T-cell (primary cell): ENCODE data around the gene SYT15. TPM values are rescaled to one million over a fixed set of nuclear protein-coding genes. Genes with fewer than 3 reads are reported as not detected.

Source experiments
- ATAC-seq, 4 experiments: fragments of 200-7000 bp in 3 of 4; fragments of 150-1000 bp in 1 of 4; cut with Tn5 transposase; replicated peaks in 1 of 4; 1 replicate in 3 of 4; 2 replicates in 1 of 4; pipeline ENCODE4 v1.10.0; 2021; ENCODE audit warnings: moderate library complexity in 3 of 4, mild to moderate bottlenecking in 2 of 4, moderate number of reproducible peaks in 1 of 4
- CTCF ChIA-PET, 2 donors: fragments of 300-600 bp; sonication (Branson Sonifier 250); formaldehyde crosslinking; loops; one replicate each; lab custom pipeline; 2022; ENCODE audit warnings: antibody characterized with exemption in 2 of 2; lab: Charles Lee
- POLR2A ChIA-PET, 2 donors: fragments of 300-600 bp; sonication (Branson Sonifier 250); formaldehyde crosslinking; loops; one replicate each; lab custom pipeline; 2022; ENCODE audit warnings: antibody characterized with exemption in 2 of 2; lab: Charles Lee
- DNase-seq, 35 experiments: peaks; one replicate each; pipeline versions ENCODE4 v3.0.0 to v3.0.0-alpha.2; 2013 to 2023
- H3K27ac ChIP-seq: one replicate; pipeline ENCODE4 v1.5.1; 2013; ENCODE audit warnings: low read length
- H3K27me3 ChIP-seq, 2 experiments: replicated peaks in 1 of 2; 1 replicate in 1 of 2; 2 replicates in 1 of 2; pipeline versions ENCODE4 v1.6.1 to v1.7.0; 2013; ENCODE audit warnings: low read length in 1 of 2, mixed read lengths in 1 of 2; ENCODE audit not compliant: control insufficient read depth in 2 of 2, insufficient read depth in 2 of 2; ENCODE audit errors: extremely low read depth in 1 of 2
- H3K36me3 ChIP-seq, 2 donors: 1 replicate in 1 of 2; 2 replicates in 1 of 2; pipeline versions ENCODE4 v1.6.1 to v1.7.0; 2013; ENCODE audit warnings: low read length in 1 of 2; ENCODE audit not compliant: control insufficient read depth in 2 of 2, insufficient read depth in 1 of 2; ENCODE audit errors: extremely low read depth in 1 of 2
- H3K4me1 ChIP-seq, 2 experiments: 1 replicate in 1 of 2; 2 replicates in 1 of 2; pipeline versions ENCODE4 v1.6.1 to v1.7.0; 2013; ENCODE audit warnings: low read length in 2 of 2, mixed read lengths in 1 of 2; ENCODE audit not compliant: insufficient read depth in 2 of 2, control insufficient read depth in 1 of 2; ENCODE audit errors: extremely low read depth in 1 of 2
- H3K4me3 ChIP-seq, 2 donors: 1 replicate in 1 of 2; 2 replicates in 1 of 2; pipeline versions ENCODE4 v1.5.1 to v1.7.0; 2013; ENCODE audit warnings: mild to moderate bottlenecking in 2 of 2, low read length in 1 of 2, moderate library complexity in 1 of 2; ENCODE audit not compliant: control insufficient read depth in 1 of 2; ENCODE audit errors: extremely low read depth in 1 of 2
- H3K9me3 ChIP-seq: 2 replicates; pipeline ENCODE4 v1.7.0; 2013
- H3K27ac Mint-ChIP-seq, 2 donors: one replicate each; pipeline ENCODE4 v1.8.0; 2020 to 2021; ENCODE audit warnings: mild to moderate bottlenecking in 2 of 2, mixed read lengths in 2 of 2
- H3K27me3 Mint-ChIP-seq, 2 donors: one replicate each; pipeline ENCODE4 v1.8.0; 2021 to 2022; ENCODE audit warnings: mixed read lengths in 2 of 2
- H3K36me3 Mint-ChIP-seq: one replicate; pipeline ENCODE4 v1.8.0; 2021; ENCODE audit warnings: mixed read lengths
- H3K4me1 Mint-ChIP-seq, 3 donors: one replicate each; pipeline ENCODE4 v1.8.0; 2020 to 2022; ENCODE audit warnings: mixed read lengths in 3 of 3, mild to moderate bottlenecking in 1 of 3
- H3K4me3 Mint-ChIP-seq, 3 donors: one replicate each; pipeline ENCODE4 v1.8.0; 2020 to 2022; ENCODE audit warnings: mild to moderate bottlenecking in 3 of 3, mixed read lengths in 3 of 3, moderate library complexity in 3 of 3
- H3K9me3 Mint-ChIP-seq, 3 donors: one replicate each; pipeline ENCODE4 v1.8.0; 2020 to 2022; ENCODE audit warnings: mixed read lengths in 3 of 3
- WGBS: methylation state at CpG from one replicate; pipeline ENCODE4 v1.1.5; 2013; ENCODE audit warnings: missing lambda C conversion rate; ENCODE audit not compliant: insufficient coverage; 5-methylcytosine and 5-hydroxymethylcytosine counted together
- total RNA-seq, 35 experiments: library from RNA in 6 of 35; stranded (reverse) in 6 of 35; fragments of 120-200 nt in 1 of 35; gene quantifications; one replicate each; pipeline versions ENCODE4 v1.2.1 to v1.2.4 and lab custom pipeline; 2013 to 2026

SYT15 gene
- total RNA-seq, 5 donors from 2014 or later (not counting 1 experiment from before 2014, with no cell fraction given): 0.98 to 1.7 (median 1.4) TPM; not detected in 1

- no peaks in the 10 kb centered on the region for H3K36me3 Mint-ChIP-seq
- H3K27me3 Mint-ChIP-seq: peaks cover 16 to 33% of the 10 kb centered on the region in 2 donors
- H3K4me1 ChIP-seq: peaks cover 0 to 9% of the 10 kb centered on the region in 2 experiments
- peaks cover 5 to 10% (median 5%) of the 10 kb centered on the region in 3 donors for H3K4me1 Mint-ChIP-seq
- H3K27ac ChIP-seq: no peak overlapping the region
- H3K36me3 ChIP-seq: no peaks in the 10 kb centered on the region
- peaks cover 5 to 74% of the 10 kb centered on the region in 2 experiments for H3K27me3 ChIP-seq
- ChIA-PET POLR2A (no interaction called here), CTCF (interaction anchor here in 1 of 2 donors (0.8 kb wide), 1 partner anchor 8 kb away, joined by 4 read pairs; no protein-coding TSS in a partner anchor)
- H3K4me3 ChIP-seq: no peak overlapping the region
- H3K27ac Mint-ChIP-seq: no peak overlapping the region
- H3K9me3 ChIP-seq: no peaks in the 10 kb centered on the region
- ATAC-seq (no peak), DNase-seq (peak in 7 of 35 experiments; percentile 0 to 22 (median 4))
- WGBS: 49% methylated on average over 3 of the region's 3 CpGs
- H3K4me3 Mint-ChIP-seq: no peak overlapping the region
- H3K9me3 Mint-ChIP-seq: no peaks in the 10 kb centered on the region
Measured at GRCh38 chr10:46544989-46545791, 33.7 kb upstream of the SYT15 start.

GRCh38 chr10:46545861-46546590 is 32.9 kb upstream of the SYT15 start:
- H3K36me3 Mint-ChIP-seq: no peaks in the 10 kb centered on the region
- no peak overlapping the region for H3K27ac ChIP-seq
- H3K4me3 ChIP-seq: no peak overlapping the region
- no peaks in the 10 kb centered on the region for H3K9me3 ChIP-seq
- H3K27me3 Mint-ChIP-seq: peaks cover 11 to 26% of the 10 kb centered on the region in 2 donors
- no peak for ATAC-seq
- peaks cover 3 to 74% of the 10 kb centered on the region in 2 experiments for H3K27me3 ChIP-seq
- H3K9me3 Mint-ChIP-seq: no peaks in the 10 kb centered on the region
- no peak overlapping the region for H3K27ac Mint-ChIP-seq
- H3K4me1 Mint-ChIP-seq: peaks cover 0 to 2% (median 0%) of the 10 kb centered on the region in 3 donors
- H3K4me1 ChIP-seq: peaks cover 0 to 6% of the 10 kb centered on the region in 2 experiments
- H3K36me3 ChIP-seq: no peaks in the 10 kb centered on the region
- 65% methylated on average over 4 of the region's 5 CpGs for WGBS
- peak in 4 of 35 experiments; percentile 0 to 22 (median 4) for DNase-seq
- CTCF ChIA-PET: no interaction called here
- POLR2A ChIA-PET: no interaction called here
- H3K4me3 Mint-ChIP-seq: no peak overlapping the region

- Histone ChIP-seq H3K4me3 (no peak overlapping the region), H3K27ac (no peak overlapping the region), H3K4me1 (no peaks in the 10 kb centered on the region), H3K9me3 (no peaks in the 10 kb centered on the region), H3K27me3 (peaks cover 3 to 73% of the 10 kb centered on the region in 2 experiments), H3K36me3 (no peaks in the 10 kb centered on the region)
- Mint-ChIP-seq H3K36me3 (no peaks in the 10 kb centered on the region), H3K4me3 (no peak overlapping the region), H3K4me1 (peaks cover 0 to 2% (median 0%) of the 10 kb centered on the region in 3 donors), H3K9me3 (no peaks in the 10 kb centered on the region), H3K27me3 (peaks cover 11 to 25% of the 10 kb centered on the region in 2 donors), H3K27ac (no peak overlapping the region)
- DNase-seq (peak in 6 of 35 experiments; percentile 0 to 24 (median 4)), ATAC-seq (no peak)
- WGBS: 72% methylated on average over 11 of the region's 11 CpGs
- ChIA-PET POLR2A (no interaction called here), CTCF (no interaction called here)
Measured at GRCh38 chr10:46546591-46547540, 32.1 kb upstream of the SYT15 start.

GRCh38 chr10:46547541-46548497 is 31.1 kb upstream of the SYT15 start:
- Histone ChIP-seq H3K27ac (no peak overlapping the region), H3K9me3 (no peaks in the 10 kb centered on the region), H3K36me3 (no peaks in the 10 kb centered on the region), H3K4me1 (no peaks in the 10 kb centered on the region), H3K4me3 (no peak overlapping the region), H3K27me3 (peaks cover 0 to 74% of the 10 kb centered on the region in 2 experiments)
- H3K4me1 Mint-ChIP-seq: no peaks in the 10 kb centered on the region
- no peak overlapping the region for H3K27ac Mint-ChIP-seq
- no peak overlapping the region for H3K4me3 Mint-ChIP-seq
- 41% methylated on average over 6 of the region's 11 CpGs for WGBS
- ATAC-seq (no peak), DNase-seq (peak in 6 of 35 experiments; percentile 0 to 24 (median 5))
- peaks cover 6 to 16% of the 10 kb centered on the region in 2 donors for H3K27me3 Mint-ChIP-seq
- ChIA-PET CTCF (no interaction called here), POLR2A (no interaction called here)
- H3K36me3 Mint-ChIP-seq: no peaks in the 10 kb centered on the region
- H3K9me3 Mint-ChIP-seq: no peaks in the 10 kb centered on the region

- no peaks in the 10 kb centered on the region for H3K4me1 Mint-ChIP-seq
- H3K9me3 ChIP-seq: no peaks in the 10 kb centered on the region
- peaks cover 0 to 74% of the 10 kb centered on the region in 2 experiments for H3K27me3 ChIP-seq
- WGBS: 69% methylated on average over 5 of the region's 7 CpGs
- no peak overlapping the region for H3K4me3 ChIP-seq
- ATAC-seq (no peak), DNase-seq (peak in 4 of 35 experiments; percentile 2 to 21 (median 8))
- peaks cover 0 to 9% of the 10 kb centered on the region in 2 donors for H3K27me3 Mint-ChIP-seq
- H3K36me3 ChIP-seq: no peaks in the 10 kb centered on the region
- H3K9me3 Mint-ChIP-seq: no peaks in the 10 kb centered on the region
- ChIA-PET POLR2A (no interaction called here), CTCF (no interaction called here)
- H3K27ac ChIP-seq: no peak overlapping the region
- no peak overlapping the region for H3K4me3 Mint-ChIP-seq
- H3K27ac Mint-ChIP-seq: no peak overlapping the region
- H3K4me1 ChIP-seq: no peaks in the 10 kb centered on the region
- no peaks in the 10 kb centered on the region for H3K36me3 Mint-ChIP-seq
Measured at GRCh38 chr10:46548498-46549090, 30.3 kb upstream of the SYT15 start.
